Pulmonary artery endothelial cell (primary cell): ENCODE data around the gene KCNE5. TPM values are rescaled to one million over a fixed set of nuclear protein-coding genes. Genes with fewer than 3 reads are reported as not detected.
"Not testable (repeated sequence)": the region's sequence is repeated elsewhere in the genome, so short reads cannot be mapped to it uniquely, and the experiment has no call there.

ENCODE experiments used
- DNase-seq: peaks from one replicate; pipeline ENCODE4 v3.0.0-alpha.2; 2011; ENCODE audit warnings: low read depth, low spot score
- total RNA-seq: library from RNA; depleted of rRNA; stranded (reverse); fragments of >200 nt; gene quantifications from 2 replicates; pipeline ENCODE4 v1.2.3, GENCODE V29; 2014

Gene KCNE5
- 0.11 and 0.13 TPM in 2 replicates for total RNA-seq

- DNase-seq = no peak
These were observed at the start of gene KCNE5 for GRCh38 chrX:109624641-109625616. Gene KCNE5, minus strand, starts transcription at chrX:109625172. Its CDS starts 152 bp downstream, at chrX:109625020.

GRCh38 chrX:109672239-109672638, 47.3 kb upstream of the KCNE5 start:
- no peak for DNase-seq

- not testable (repeated sequence) for DNase-seq
These were observed 46.2 kb upstream of the KCNE5 start for GRCh38 chrX:109671170-109671569.

DNA sequence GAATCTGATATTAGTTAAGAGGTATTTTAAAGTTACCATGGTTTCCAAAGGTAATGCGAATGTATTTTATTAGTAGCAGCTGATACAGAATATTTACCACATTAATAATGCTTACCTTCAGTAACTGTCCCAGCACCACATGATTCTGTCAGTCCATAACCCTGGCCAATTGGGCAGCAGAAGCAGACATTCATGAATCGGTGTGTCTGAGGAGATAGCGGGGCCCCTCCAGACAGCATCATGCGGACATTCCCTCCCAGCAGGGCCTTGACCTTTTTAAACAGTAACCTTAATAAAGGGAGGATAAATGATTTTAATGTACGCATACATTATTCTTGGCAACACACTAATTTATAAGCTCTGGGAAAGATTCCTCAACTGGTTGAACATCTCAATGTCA, 43.0 kb upstream of the KCNE5 start:
- no peak for DNase-seq

DNA sequence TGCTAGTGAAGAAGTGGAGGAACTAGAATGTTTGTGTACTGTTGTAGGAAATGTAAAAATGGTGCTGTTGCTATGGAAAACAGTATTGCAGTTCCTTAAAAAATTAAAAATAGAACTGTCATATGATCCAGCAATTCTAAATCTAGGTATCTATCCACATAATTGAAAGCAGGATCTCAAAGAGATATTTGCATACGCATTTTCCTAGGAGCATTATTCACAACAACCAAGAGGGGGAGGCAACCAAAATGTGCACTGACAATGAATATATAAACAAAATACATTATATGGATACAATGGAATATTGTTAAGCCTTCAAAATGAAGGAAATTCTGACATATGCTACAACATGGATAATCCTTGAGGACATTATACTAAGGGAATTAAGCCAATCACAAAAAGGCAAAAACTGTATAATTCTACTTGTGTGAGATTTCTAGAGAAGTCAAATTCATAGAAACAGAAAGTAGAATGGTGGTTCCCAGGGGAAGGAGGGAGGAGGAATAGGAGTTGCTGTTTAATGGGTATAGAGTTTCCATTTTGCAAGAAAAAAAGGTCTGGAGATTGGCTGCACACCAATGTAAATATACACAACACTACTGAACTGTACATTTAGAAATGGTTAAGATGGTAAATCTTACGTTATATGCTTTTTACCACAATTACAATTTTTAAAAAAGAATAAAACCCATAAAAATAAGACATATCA, 35.6 kb upstream of the KCNE5 start:
- DNase-seq = no peak

- no peak for DNase-seq
These were observed 33.4 kb upstream of the KCNE5 start for GRCh38 chrX:109658391-109658790.

GRCh38 chrX:109657364-109657763, 32.4 kb upstream of the KCNE5 start:
- DNase-seq = not testable (repeated sequence)

DNA sequence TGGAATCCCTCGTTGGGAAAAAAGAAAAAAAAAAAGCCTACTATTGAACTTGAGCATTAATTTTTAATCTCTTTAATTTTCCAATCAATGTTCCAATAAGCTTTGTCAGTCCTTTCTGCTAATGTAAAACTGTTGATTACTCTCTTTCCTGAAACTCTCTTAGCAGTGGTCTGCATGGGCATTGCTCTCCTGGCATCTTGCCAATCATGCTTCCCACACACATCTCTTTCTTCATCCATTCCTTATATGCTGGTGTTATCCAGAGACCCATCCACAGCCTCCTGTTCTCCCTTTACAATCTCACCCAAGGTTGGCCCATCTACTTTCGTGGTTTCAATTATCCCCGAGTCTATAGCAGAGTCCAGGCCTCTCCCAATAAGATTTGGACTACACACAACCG, 31.8 kb upstream of the KCNE5 start:
- DNase-seq = no peak

- DNase-seq = no peak
These were observed 30.7 kb upstream of the KCNE5 start for GRCh38 chrX:109655502-109656201.

DNA sequence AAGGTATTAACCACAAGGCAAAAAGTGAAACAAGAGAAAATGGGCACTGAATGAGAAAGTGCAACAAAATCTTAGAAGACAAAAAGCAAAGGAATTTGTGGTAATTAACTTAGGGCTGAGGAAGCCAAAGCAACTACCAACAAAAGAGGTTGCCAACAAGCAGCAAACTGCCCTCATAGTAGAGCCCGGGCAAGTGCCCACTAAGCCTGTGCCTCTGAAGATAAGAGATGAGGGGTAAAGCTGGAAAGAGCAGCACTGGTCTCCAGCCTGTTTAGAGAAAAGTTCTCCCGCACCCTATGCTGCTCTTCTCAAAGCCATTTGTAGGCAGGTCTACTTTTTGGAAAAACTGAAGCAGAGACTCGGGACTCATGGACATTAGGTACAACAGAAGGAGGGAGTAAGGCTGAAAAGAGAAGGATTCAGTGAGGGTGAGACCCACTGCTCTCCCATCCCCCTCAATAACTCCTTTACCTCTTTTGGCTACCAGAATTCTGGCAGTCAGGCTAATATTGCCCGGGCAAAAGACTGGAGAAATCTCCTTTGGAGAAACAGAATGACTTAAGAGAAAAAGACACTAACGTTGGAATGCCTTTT, 29.6 kb upstream of the KCNE5 start:
- no peak for DNase-seq

- DNase-seq = not testable (repeated sequence)
These were observed 19.7 kb upstream of the KCNE5 start for GRCh38 chrX:109644671-109645070.

DNA sequence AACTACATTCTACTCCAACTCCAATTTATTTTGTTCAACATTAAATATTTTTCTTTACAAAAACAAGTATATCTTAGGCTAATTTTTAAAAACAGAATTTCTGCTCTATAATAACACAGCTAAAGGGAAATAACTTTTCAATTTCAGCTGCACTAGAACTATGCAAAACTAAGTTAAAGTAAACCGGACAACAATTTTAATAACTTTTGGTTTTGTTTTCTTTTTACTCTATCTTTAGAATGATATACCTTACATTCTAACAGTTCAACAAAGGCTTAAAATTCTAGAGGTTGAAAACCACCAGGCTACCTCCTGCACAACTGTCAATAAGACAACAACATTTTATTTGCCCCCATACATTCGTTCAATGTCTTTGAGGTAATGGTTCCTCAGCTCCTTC, 18.7 kb upstream of the KCNE5 start:
- DNase-seq = no peak

DNA sequence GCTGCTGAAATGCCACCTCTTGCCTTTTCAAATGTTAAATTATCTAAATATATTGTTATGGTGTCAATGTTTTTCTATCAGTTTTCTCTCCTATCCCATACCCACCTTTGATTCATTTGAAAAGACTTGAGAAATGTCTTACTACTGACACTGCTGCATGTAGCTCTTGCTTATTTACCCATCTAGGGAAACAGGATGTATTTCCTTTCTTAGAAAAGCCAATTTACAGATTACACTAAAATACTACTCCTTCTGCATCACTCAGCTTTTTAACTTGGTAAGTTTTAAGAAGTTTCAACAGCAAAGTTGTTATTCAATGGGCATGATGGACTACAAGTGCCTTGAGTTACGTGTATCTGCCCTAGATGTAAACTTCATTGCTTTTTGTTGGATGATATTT, 13.2 kb upstream of the KCNE5 start:
- no peak for DNase-seq

DNA sequence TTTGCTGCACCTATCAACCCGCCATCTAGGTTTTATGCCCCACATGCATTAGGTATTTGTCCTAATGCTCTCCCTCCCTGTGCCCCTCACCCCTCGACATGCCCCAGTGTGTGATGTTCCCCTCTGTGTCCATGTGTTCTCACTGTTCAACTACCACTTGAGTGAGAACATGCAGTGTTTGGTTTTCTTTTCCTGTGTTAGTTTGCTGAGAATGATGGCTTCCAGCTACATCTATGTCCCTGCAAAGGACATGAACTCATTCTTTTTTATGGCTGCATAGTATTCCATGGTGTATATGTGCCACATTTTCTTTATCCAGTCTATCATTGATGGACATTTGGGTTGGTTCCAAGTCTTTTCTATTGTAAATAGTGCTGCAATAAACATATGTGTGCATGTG, 12.5 kb upstream of the KCNE5 start:
- DNase-seq = not testable (repeated sequence)

DNA sequence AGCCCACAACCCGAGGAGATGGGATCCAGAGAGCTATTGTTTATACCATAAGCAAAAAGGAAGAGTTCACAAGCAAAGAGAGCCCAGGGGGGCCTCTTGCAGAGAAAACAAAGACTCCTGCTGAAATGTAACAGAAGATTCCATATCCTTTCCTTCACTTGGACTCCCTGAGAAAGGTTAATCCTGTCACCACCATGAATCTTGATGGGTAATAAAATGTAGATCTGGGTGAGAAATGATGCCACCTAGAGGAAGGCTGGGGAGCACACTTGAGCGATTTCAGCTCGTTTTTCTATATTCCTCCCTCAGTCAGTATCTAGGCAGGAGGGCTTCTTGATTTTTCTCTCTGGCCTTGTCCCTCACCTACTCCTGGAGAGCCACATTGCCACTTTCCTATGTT, 10.2 kb upstream of the KCNE5 start:
- no peak for DNase-seq

GRCh38 chrX:109632906-109633504, 8.0 kb upstream of the KCNE5 start:
- DNase-seq = no peak

DNA sequence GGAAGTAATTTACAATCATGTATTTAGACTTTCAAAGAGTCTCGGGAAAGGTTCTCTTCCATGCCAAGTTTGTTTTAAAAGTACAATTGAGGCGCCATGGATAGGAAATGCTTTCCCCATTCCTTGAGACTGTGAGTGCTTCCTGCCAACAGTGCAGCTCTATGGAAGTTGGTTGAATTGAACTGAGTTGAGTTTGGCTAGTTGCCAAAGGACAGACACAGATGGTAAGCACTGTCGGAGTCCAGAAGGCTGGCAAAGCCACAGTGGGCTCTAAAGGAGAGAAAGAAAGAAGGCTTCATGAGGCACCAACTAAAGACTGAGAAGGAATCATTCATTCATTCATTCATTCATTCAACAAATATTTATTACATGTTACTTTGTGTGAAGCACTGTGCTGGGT, 4.3 kb upstream of the KCNE5 start:
- peak; percentile 53 for DNase-seq

- no peak for DNase-seq
These were observed 1.7 kb upstream of the KCNE5 start for GRCh38 chrX:109626637-109627036.

DNA sequence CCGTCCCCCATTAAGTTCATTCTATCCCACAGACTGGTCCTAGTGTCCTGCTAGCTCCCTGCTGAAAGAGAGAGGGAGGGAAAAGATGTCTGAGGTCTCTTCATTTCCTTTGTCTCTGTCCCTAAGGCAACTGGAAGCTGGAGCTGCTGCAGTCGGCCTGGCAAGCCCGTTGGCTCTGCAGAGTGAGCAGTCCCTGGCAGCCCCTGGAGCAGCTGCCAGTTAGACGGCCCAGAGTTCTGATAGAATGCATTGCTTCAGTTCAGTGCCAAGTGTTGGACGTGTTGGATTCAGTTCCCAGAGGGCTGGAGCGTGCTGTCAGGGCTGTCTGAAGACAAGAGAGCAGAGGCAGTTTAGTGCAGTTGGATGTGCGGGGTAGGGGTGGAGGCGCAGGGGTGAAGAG, 975 bp downstream of the KCNE5 start:
- no peak for DNase-seq

DNA sequence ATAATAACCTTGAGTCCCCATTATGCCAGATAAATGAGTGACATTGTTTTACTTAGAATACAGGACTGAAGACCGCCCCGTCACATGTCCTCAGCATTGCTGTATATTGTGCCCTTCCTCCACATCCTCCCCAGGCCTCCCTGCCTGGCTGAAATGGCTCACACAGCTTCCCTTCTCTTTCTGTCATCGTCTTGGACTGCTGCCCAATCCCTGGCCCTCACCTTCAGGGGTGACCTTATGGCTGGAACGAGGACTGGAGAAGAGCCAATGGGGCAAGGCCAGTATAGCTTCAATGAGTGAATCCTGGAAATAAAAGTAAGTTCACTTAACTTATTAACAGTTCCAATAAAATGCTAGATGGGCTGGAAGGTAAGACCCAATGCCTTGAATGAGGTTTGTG, 2.7 kb downstream of the KCNE5 start:
- DNase-seq = no peak

DNA sequence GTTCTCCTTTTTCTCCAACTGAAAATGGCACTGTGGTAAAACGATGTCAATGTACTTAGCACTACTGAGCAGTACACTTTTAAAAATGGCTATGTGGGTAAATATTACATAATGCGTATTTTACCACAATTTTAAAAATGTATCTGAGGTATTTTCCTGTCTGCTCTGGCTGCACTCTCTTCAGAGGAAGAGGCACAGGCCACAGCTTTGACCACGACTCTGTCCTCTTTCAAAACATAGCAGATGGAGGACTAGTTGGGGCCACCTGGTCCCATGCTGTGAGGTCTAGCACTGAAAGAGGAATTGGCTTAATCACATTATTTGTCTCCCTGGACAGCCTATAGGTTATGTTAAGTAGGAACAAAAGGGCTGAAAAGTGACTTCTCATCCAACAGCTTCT, 5.2 kb downstream of the KCNE5 start:
- no peak for DNase-seq
